Transverse colon (tissue), 4 donors: ENCODE measurements around the gene KRT35. TPM values are rescaled to one million over a fixed set of nuclear protein-coding genes. Genes with fewer than 3 reads are reported as not detected.

Experiments
- DNase-seq: peaks from one replicate; pipeline ENCODE4 v3.0.0-alpha.2; 2019
- H3K27ac ChIP-seq, 4 donors: fragments of 200-600 bp; sonication (generic); 2 replicates each; pipeline ENCODE4 v1.5.1; 2016 to 2018; ENCODE audit warnings: inconsistent platforms in 4 of 4
- H3K27me3 ChIP-seq: fragments of 200-600 bp; sonication (generic); 2 replicates; pipeline ENCODE4 v1.5.1; 2017; ENCODE audit warnings: inconsistent platforms
- H3K36me3 ChIP-seq, 4 donors: fragments of 200-600 bp; sonication (generic); 2 replicates each; pipeline ENCODE4 v1.5.1; 2017 to 2019; ENCODE audit warnings: inconsistent platforms in 4 of 4
- H3K4me1 ChIP-seq, 4 donors: fragments of 200-600 bp; sonication (generic); 2 replicates each; pipeline ENCODE4 v1.5.1; 2017 to 2020; ENCODE audit warnings: inconsistent platforms in 4 of 4
- H3K4me3 ChIP-seq, 4 donors: fragments of 200-600 bp; sonication (generic); 1 replicate in 1 of 4; 2 replicates in 3 of 4; pipeline versions ENCODE4 v1.5.1 to v1.6.1; 2017 to 2019; ENCODE audit warnings: inconsistent platforms in 4 of 4
- H3K9me3 ChIP-seq, 2 donors: fragments of 200-600 bp; sonication (generic); 2 replicates each; pipeline ENCODE4 v1.5.1; 2017 to 2019; ENCODE audit warnings: inconsistent platforms in 2 of 2
- CTCF ChIP-seq, 5 experiments: fragments of 200-600 bp in 3 of 5; fragments of 450-650 bp in 2 of 5; sonication (generic) in 3 of 5; IDR thresholded peaks; 1 replicate in 2 of 5; 2 replicates in 3 of 5; pipeline ENCODE4 v1.5.1; 2016 to 2017; ENCODE audit warnings: antibody characterized with exemption in 5 of 5, inconsistent platforms in 3 of 5, mild to moderate bottlenecking in 2 of 5, moderate library complexity in 1 of 5
- EP300 ChIP-seq: sonication (generic); formaldehyde crosslinking; IDR thresholded peaks from one replicate; pipeline ENCODE4 v1.6.1; 2017; ENCODE audit warnings: antibody characterized with exemption, low read depth
- POLR2A ChIP-seq: fragments of 450-650 bp; IDR thresholded peaks from one replicate; pipeline ENCODE4 v1.6.1; 2016; ENCODE audit warnings: antibody characterized with exemption, mild to moderate bottlenecking, moderate library complexity
- POLR2AphosphoS5 ChIP-seq, 3 donors: sonication (generic); formaldehyde crosslinking; IDR thresholded peaks; one replicate each; pipeline ENCODE4 v1.6.1; 2016; ENCODE audit warnings: antibody characterized with exemption in 3 of 3
- WGBS, 2 donors: methylation state at CpG; one replicate each; pipeline ENCODE4 v1.1.5; 2018; ENCODE audit warnings: low coverage in 1 of 2; 5-methylcytosine and 5-hydroxymethylcytosine counted together
- in situ Hi-C, 4 donors: fragments of 200-750 bp; cut with MboI; loops; one replicate each; pipeline versions ENCODE4 v1.15.0 to v1.15.1; 2017; ENCODE audit warnings: low sequenced_read_pairs in 3 of 4, low pct_ligation_motif_present in 1 of 4, low pct_unique_long_range_greater_than_20kb in 1 of 4
- intact Hi-C: fragments of 100-400 bp; cut with DNase I; formaldehyde crosslinking; loops from one replicate; pipeline ENCODE4 v1.15.1; 2023; ENCODE audit warnings: low total_unique reads
- total RNA-seq, 4 donors: library from RNA; depleted of rRNA; stranded (reverse); fragments of >200 nt; gene quantifications; one replicate each; pipeline ENCODE4 v1.1.0, GENCODE V29; 2016

The KRT35 gene
- not detected for total RNA-seq

GRCh38 chr17:41481036-41481435 is at the start of gene KRT35:
TSS of gene KRT35 (minus strand) at chr17:41481151. CDS start at chr17:41481097, 54 bp downstream.
- H3K27me3 ChIP-seq: no peaks in the 10 kb centered on the region
- DNase-seq: no peak
- no peaks in the 10 kb centered on the region for H3K9me3 ChIP-seq
- H3K4me1 ChIP-seq: no peaks in the 10 kb centered on the region
- intact Hi-C loops: no loop called here
- no peak within 1 kb of the TSS for H3K4me3 ChIP-seq
- no peak within 1 kb of the TSS for H3K27ac ChIP-seq
- in situ Hi-C loops: no loop called here
- WGBS, 2 donors: 87% methylated on average over 2 of the region's 2 CpGs; no CpG with 5 or more reads in 1 of the 2 donors
- H3K36me3 ChIP-seq: no peaks in the 10 kb centered on the region
- TF ChIP-seq POLR2A (no peak), CTCF (IDR thresholded peaks at IDR 0.05) (no peak), EP300 (no peak), POLR2AphosphoS5 (IDR thresholded peaks at IDR 0.05) (no peak)

- Histone ChIP-seq H3K27me3 (peaks cover 38% of the 10 kb centered on the region), H3K27ac (peak overlapping the region; percentile 83 to 93 (median 92)), H3K4me1 (peaks cover 0 to 34% (median 17%) of the 10 kb centered on the region in 4 donors), H3K4me3 (no peak overlapping the region), H3K36me3 (no peaks in the 10 kb centered on the region), H3K9me3 (no peaks in the 10 kb centered on the region)
- intact Hi-C loops (no loop called here), in situ Hi-C loops (loop anchor here in 1 of 4 donors (25.0 kb wide), 1 partner anchor 618 kb away; no protein-coding TSS in a partner anchor)
- 71% methylated on average over 8 of the region's 8 CpGs; no CpG with 5 or more reads in 1 of the 2 donors for WGBS, 2 donors
- DNase-seq: peak; percentile 58
- TF ChIP-seq POLR2A (peak; percentile 37), EP300 (no peak), POLR2AphosphoS5 (IDR thresholded peaks at IDR 0.05) (peak in 2 of 3 donors; percentile 16 to 60)
Measured at GRCh38 chr17:41530062-41531048, 49.4 kb upstream of the KRT35 start.

GRCh38 chr17:41529491-41529915 is 48.6 kb upstream of the KRT35 start:
- DNase-seq: no peak
- Histone ChIP-seq H3K4me1 (peaks cover 0 to 42% (median 20%) of the 10 kb centered on the region in 4 donors), H3K9me3 (no peaks in the 10 kb centered on the region), H3K27ac (peak overlapping the region; percentile 83 to 93 (median 92)), H3K4me3 (no peak overlapping the region), H3K36me3 (no peaks in the 10 kb centered on the region), H3K27me3 (peaks cover 38% of the 10 kb centered on the region)
- intact Hi-C loops: no loop called here
- in situ Hi-C loops: loop anchor here in 1 of 4 donors (25.0 kb wide), 1 partner anchor 617 kb away; no protein-coding TSS in a partner anchor
- TF ChIP-seq POLR2AphosphoS5 (IDR thresholded peaks at IDR 0.05): no peak
- no peak for TF ChIP-seq POLR2A
- TF ChIP-seq CTCF (IDR thresholded peaks at IDR 0.05): no peak
- TF ChIP-seq EP300: no peak
- 46 to 60% methylated on average over 2 to 5 of the region's 5 CpGs for WGBS, 2 donors

DNA sequence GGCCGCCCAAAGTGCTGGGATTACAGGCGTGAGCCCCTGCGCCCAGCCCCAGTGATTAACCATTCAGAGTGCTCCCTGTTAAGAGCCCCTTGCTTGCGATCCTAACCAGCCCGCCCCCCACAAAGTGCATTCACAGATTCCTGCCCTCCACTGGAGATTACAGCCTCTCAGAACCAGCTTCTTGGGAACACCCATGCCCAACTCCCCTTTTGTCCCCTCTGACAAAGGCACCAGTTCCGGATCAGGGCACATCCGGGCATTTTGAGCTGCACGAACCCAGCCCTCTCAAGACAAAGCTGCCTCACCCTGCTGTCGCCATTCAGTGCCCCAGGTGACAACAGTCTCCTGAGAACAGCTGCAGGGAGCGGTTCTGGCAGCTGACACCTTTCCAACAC is 48.0 kb upstream of the KRT35 start:
- no peaks in the 10 kb centered on the region for H3K36me3 ChIP-seq
- peaks cover 0 to 47% (median 20%) of the 10 kb centered on the region in 4 donors for H3K4me1 ChIP-seq
- 33% methylated on average over 10 of the region's 10 CpGs; no CpG with 5 or more reads in 1 of the 2 donors for WGBS, 2 donors
- no peaks in the 10 kb centered on the region for H3K9me3 ChIP-seq
- DNase-seq: peak; percentile 77
- peak overlapping the region; percentile 83 to 93 (median 92) for H3K27ac ChIP-seq
- TF ChIP-seq EP300 (no peak), POLR2A (peak; percentile 25), CTCF (IDR thresholded peaks at IDR 0.05) (no peak), POLR2AphosphoS5 (IDR thresholded peaks at IDR 0.05) (peak; percentile 29 to 73 (median 62))
- peaks cover 38% of the 10 kb centered on the region for H3K27me3 ChIP-seq
- H3K4me3 ChIP-seq: peak overlapping the region in 1 of 4 donors; percentile 57
- in situ Hi-C loops (loop anchor here in 1 of 4 donors (25.0 kb wide), 1 partner anchor 617 kb away; no protein-coding TSS in a partner anchor), intact Hi-C loops (no loop called here)
